GM12878 (cell line): Measurements from ENCODE around the gene KRTAP3-3.

Source experiments
- CREM ChIP-seq: IDR thresholded peaks from 2 replicates; pipeline ENCODE4 v1.6.1; 2014; ENCODE audit warnings: antibody characterized with exemption, low read depth
- EP300 ChIP-seq, 2 experiments: fragments of 150-350 bp in 1 of 2; IDR thresholded peaks; 2 replicates each; pipeline ENCODE4 v1.6.1; 2011 to 2012; ENCODE audit warnings: low read depth in 2 of 2, low read length in 2 of 2, borderline replicate concordance in 1 of 2, improper control_type of control experiment in 1 of 2, inconsistent platforms in 1 of 2; ENCODE audit not compliant: control insufficient read depth in 1 of 2
- FOXM1 ChIP-seq: IDR thresholded peaks from 2 replicates; pipeline ENCODE4 v1.6.1; 2012; ENCODE audit warnings: low read depth, mild to moderate bottlenecking, inconsistent platforms, low read length, moderate library complexity
- NFYB ChIP-seq: IDR thresholded peaks from 2 replicates; pipeline ENCODE4 v1.6.1; 2011; ENCODE audit warnings: low read depth, mild to moderate bottlenecking, low read length, improper control_type of control experiment, moderate library complexity; ENCODE audit not compliant: insufficient read depth
- POLR2A ChIP-seq: IDR thresholded peaks from 2 replicates; pipeline ENCODE4 v1.6.1; 2011; ENCODE audit warnings: low read depth, mild to moderate bottlenecking, low read length
- RAD21 ChIP-seq: IDR thresholded peaks from 2 replicates; pipeline ENCODE4 v1.6.1; 2011; ENCODE audit warnings: mild to moderate bottlenecking, low read depth, low read length, moderate library complexity; ENCODE audit not compliant: insufficient read depth
- ZNF384 ChIP-seq: IDR thresholded peaks from 2 replicates; pipeline ENCODE4 v1.6.1; 2012; ENCODE audit warnings: low read depth, mild to moderate bottlenecking, low read length, improper control_type of control experiment, borderline replicate concordance
- ZSCAN29 ChIP-seq: fragments of 450-650 bp; IDR thresholded peaks from 2 replicates; pipeline ENCODE4 v1.6.1; 2017; ENCODE audit warnings: mild to moderate bottlenecking, moderate library complexity
- TF ChIP-seq, protein P1 (sequence below), 3 experiments: IDR thresholded peaks in 2 of 3; conservative IDR thresholded peaks in 1 of 3; 2 replicates each; pipeline ENCODE4 v1.5.1; 2011; ENCODE audit warnings: low read depth in 3 of 3, low read length in 3 of 3, mild to moderate bottlenecking in 3 of 3, control low read depth in 2 of 3, moderate library complexity in 2 of 3, inconsistent platforms in 1 of 3, mixed read lengths in 1 of 3; ENCODE audit not compliant: control insufficient read depth in 2 of 3, insufficient read depth in 1 of 3; ENCODE audit errors: extremely low read depth in 1 of 3
- TF ChIP-seq, protein P2 (sequence below): fragments of 450-650 bp; IDR thresholded peaks from 2 replicates; pipeline ENCODE4 v1.6.1; 2017; ENCODE audit warnings: mild to moderate bottlenecking

DNA sequence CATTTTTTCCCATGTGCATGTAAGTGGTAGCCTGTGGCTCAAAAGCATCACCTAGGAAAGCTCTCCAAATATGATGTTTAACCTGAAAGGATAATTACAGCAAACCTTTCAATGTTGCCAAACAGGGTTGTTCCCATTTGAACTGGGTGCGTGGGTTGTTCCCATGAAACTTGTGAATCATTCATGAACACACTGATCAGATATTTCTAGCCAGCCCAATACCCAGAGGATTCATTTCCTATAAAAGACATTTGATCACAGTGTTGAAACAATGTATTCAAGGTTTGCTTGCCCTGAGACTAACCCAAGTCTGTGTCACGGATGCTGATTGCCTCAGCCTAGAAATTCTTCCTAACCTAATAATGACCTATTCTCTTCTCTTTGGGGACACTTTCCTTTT, 40.1 kb downstream of the KRTAP3-3 start:
- TF ChIP-seq NFYB (no peak), POLR2A (no peak), ZSCAN29 (no peak), RAD21 (no peak), EP300 (IDR thresholded peaks at IDR 0.05; ENCODE audit: borderline replicate concordance in 1 of 2, control insufficient read depth in 1 of 2, low read depth in 2 of 2, low read length in 2 of 2) (no peak), CREM (no peak), FOXM1 (no peak), ZNF384 (no peak)
- TF ChIP-seq, protein P1, sequence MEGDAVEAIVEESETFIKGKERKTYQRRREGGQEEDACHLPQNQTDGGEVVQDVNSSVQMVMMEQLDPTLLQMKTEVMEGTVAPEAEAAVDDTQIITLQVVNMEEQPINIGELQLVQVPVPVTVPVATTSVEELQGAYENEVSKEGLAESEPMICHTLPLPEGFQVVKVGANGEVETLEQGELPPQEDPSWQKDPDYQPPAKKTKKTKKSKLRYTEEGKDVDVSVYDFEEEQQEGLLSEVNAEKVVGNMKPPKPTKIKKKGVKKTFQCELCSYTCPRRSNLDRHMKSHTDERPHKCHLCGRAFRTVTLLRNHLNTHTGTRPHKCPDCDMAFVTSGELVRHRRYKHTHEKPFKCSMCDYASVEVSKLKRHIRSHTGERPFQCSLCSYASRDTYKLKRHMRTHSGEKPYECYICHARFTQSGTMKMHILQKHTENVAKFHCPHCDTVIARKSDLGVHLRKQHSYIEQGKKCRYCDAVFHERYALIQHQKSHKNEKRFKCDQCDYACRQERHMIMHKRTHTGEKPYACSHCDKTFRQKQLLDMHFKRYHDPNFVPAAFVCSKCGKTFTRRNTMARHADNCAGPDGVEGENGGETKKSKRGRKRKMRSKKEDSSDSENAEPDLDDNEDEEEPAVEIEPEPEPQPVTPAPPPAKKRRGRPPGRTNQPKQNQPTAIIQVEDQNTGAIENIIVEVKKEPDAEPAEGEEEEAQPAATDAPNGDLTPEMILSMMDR (IDR thresholded peaks at IDR 0.05 in 2 of 3, conservative IDR thresholded peaks at IDR 0.05 in 1 of 3; ENCODE audit: control insufficient read depth in 2 of 3, extremely low read depth in 1 of 3, insufficient read depth in 1 of 3, low read depth in 3 of 3, low read length in 3 of 3) = no peak
- TF ChIP-seq, protein P2, sequence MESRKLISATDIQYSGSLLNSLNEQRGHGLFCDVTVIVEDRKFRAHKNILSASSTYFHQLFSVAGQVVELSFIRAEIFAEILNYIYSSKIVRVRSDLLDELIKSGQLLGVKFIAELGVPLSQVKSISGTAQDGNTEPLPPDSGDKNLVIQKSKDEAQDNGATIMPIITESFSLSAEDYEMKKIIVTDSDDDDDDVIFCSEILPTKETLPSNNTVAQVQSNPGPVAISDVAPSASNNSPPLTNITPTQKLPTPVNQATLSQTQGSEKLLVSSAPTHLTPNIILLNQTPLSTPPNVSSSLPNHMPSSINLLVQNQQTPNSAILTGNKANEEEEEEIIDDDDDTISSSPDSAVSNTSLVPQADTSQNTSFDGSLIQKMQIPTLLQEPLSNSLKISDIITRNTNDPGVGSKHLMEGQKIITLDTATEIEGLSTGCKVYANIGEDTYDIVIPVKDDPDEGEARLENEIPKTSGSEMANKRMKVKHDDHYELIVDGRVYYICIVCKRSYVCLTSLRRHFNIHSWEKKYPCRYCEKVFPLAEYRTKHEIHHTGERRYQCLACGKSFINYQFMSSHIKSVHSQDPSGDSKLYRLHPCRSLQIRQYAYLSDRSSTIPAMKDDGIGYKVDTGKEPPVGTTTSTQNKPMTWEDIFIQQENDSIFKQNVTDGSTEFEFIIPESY = no peak
